ENCODE data around the gene TMEM19. TPM values are rescaled to one million over a fixed set of nuclear protein-coding genes. Genes with fewer than 3 reads are reported as not detected.

Gene TMEM19
- total RNA-seq, 1 donor from 2014 or later = 31.4 TPM

- Histone ChIP-seq H3K4me3 (no peak overlapping the region), H3K27ac (no peak overlapping the region), H3K27me3 (ENCODE audit: low read depth) (no peaks in the 10 kb centered on the region), H3K9me3 (no peaks in the 10 kb centered on the region), H3K36me3 (no peaks in the 10 kb centered on the region), H3K4me1 (no peaks in the 10 kb centered on the region)
- no peak for TF ChIP-seq CTCF (IDR thresholded peaks at IDR 0.05)
- no peak for DNase-seq
- no peak for ATAC-seq
- intact Hi-C loops (cut with DNase I) = no loop called here
These were observed 62.4 kb downstream of the TMEM19 start for GRCh38 chr12:71748081-71748850.

- intact Hi-C loops (cut with DNase I) = no loop called here
- H3K4me3 ChIP-seq = no peak overlapping the region
- H3K27ac ChIP-seq = no peak overlapping the region
- H3K4me1 ChIP-seq = peaks cover 5% of the 10 kb centered on the region
- DNase-seq (no peak), ATAC-seq (no peak)
- no peaks in the 10 kb centered on the region for H3K36me3 ChIP-seq
- H3K9me3 ChIP-seq = no peaks in the 10 kb centered on the region
- H3K27me3 ChIP-seq (ENCODE audit: low read depth) = no peaks in the 10 kb centered on the region
- no peak for TF ChIP-seq CTCF (IDR thresholded peaks at IDR 0.05)
These were observed 63.8 kb downstream of the TMEM19 start for GRCh38 chr12:71749666-71750065.

GRCh38 chr12:71752891-71753290, 67.0 kb downstream of the TMEM19 start:
- Histone ChIP-seq H3K9me3 (no peaks in the 10 kb centered on the region), H3K4me1 (peaks cover 25% of the 10 kb centered on the region), H3K36me3 (no peaks in the 10 kb centered on the region), H3K4me3 (no peak overlapping the region), H3K27ac (no peak overlapping the region), H3K27me3 (ENCODE audit: low read depth) (no peaks in the 10 kb centered on the region)
- DNase-seq (no peak), ATAC-seq (no peak)
- intact Hi-C loops (cut with DNase I) = no loop called here
- TF ChIP-seq CTCF (IDR thresholded peaks at IDR 0.05) = no peak

Other genes starting within 250 kb of the TMEM19 start
- 1.2 TPM for gene LGR5, start 246.3 kb upstream of the TMEM19 start, total RNA-seq
- gene ZFC3H1, start 22.2 kb upstream of the TMEM19 start, total RNA-seq = 57.1 TPM
- 6.1 TPM for gene THAP2, start 21.8 kb upstream of the TMEM19 start, total RNA-seq
- gene RAB21, start 68.8 kb downstream of the TMEM19 start, total RNA-seq = 67.1 TPM
- 66.5 TPM for gene TBC1D15, start 153.7 kb downstream of the TMEM19 start, total RNA-seq